ENCODE data around the gene AGXT. TPM values are rescaled to one million over a fixed set of nuclear protein-coding genes. Genes with fewer than 3 reads are reported as not detected.

The AGXT gene
- total and polyA plus RNA-seq, 4 donors = 0.05 to 0.61 (median 0.16) TPM; not detected in 1

- Histone ChIP-seq H3K27me3 (ENCODE audit: control insufficient read depth in 3 of 3, insufficient read depth in 3 of 3, low read length in 2 of 3) (no peaks in the 10 kb centered on the region), H3K9ac (ENCODE audit: insufficient read depth in 1 of 2, low read length in 2 of 2) (peak overlapping the region in 1 of 2 donors; percentile 88), H3K4me3 (no peak overlapping the region), H3K9me3 (ENCODE audit: control insufficient read depth in 4 of 4, insufficient read depth in 3 of 4, low read length in 3 of 4) (no peaks in the 10 kb centered on the region), H3K4me1 (ENCODE audit: control insufficient read depth in 5 of 5, insufficient read depth in 5 of 5, low read length in 5 of 5) (peaks cover 0 to 8% (median 0%) of the 10 kb centered on the region in 5 donors), H3K27ac (ENCODE audit: low read depth in 1 of 2, low read length in 1 of 2) (no peak overlapping the region), H3K36me3 (ENCODE audit: control insufficient read depth in 4 of 4, insufficient read depth in 4 of 4, low read length in 4 of 4) (no peaks in the 10 kb centered on the region)
- ATAC-seq (ENCODE audit: insufficient read depth, low FRiP score) (no peak), DNase-seq (no peak)
- 88 to 91% methylated on average over 7 of the region's 7 CpGs for WGBS, 2 donors
- no peak for TF ChIP-seq CTCF (IDR thresholded peaks at IDR 0.05; ENCODE audit: control extremely low read depth, extremely low read depth)
Observed at GRCh38 chr2:240927390-240927781, 58.8 kb downstream of the AGXT start.

GRCh38 chr2:240928476-240929363 lies 60.1 kb downstream of the AGXT start:
- 91 to 96% methylated on average over 24 of the region's 24 CpGs for WGBS, 2 donors
- DNase-seq = peak in 1 of 3 donors; percentile 10
- H3K27ac ChIP-seq (ENCODE audit: low read depth in 1 of 2, low read length in 1 of 2) = no peak overlapping the region
- H3K9ac ChIP-seq (ENCODE audit: insufficient read depth in 1 of 2, low read length in 2 of 2) = no peak overlapping the region
- H3K36me3 ChIP-seq (ENCODE audit: control insufficient read depth in 4 of 4, insufficient read depth in 4 of 4, low read length in 4 of 4) = no peaks in the 10 kb centered on the region
- no peaks in the 10 kb centered on the region for H3K27me3 ChIP-seq (ENCODE audit: control insufficient read depth in 3 of 3, insufficient read depth in 3 of 3, low read length in 2 of 3)
- H3K4me3 ChIP-seq = no peak overlapping the region
- H3K9me3 ChIP-seq (ENCODE audit: control insufficient read depth in 4 of 4, insufficient read depth in 3 of 4, low read length in 3 of 4) = no peaks in the 10 kb centered on the region
- no peak for TF ChIP-seq CTCF (IDR thresholded peaks at IDR 0.05; ENCODE audit: control extremely low read depth, extremely low read depth)
- ATAC-seq (ENCODE audit: insufficient read depth, low FRiP score) = no peak
- H3K4me1 ChIP-seq (ENCODE audit: control insufficient read depth in 5 of 5, insufficient read depth in 5 of 5, low read length in 5 of 5) = peaks cover 0 to 9% (median 0%) of the 10 kb centered on the region in 5 donors

GRCh38 chr2:240929364-240930095 lies 60.9 kb downstream of the AGXT start:
- H3K4me1 ChIP-seq (ENCODE audit: control insufficient read depth in 5 of 5, insufficient read depth in 5 of 5, low read length in 5 of 5) = peaks cover 0 to 9% (median 0%) of the 10 kb centered on the region in 5 donors
- 80 to 87% methylated on average over 10 of the region's 10 CpGs for WGBS, 2 donors
- H3K4me3 ChIP-seq = no peak overlapping the region
- H3K9ac ChIP-seq (ENCODE audit: insufficient read depth in 1 of 2, low read length in 2 of 2) = no peak overlapping the region
- no peak overlapping the region for H3K27ac ChIP-seq (ENCODE audit: low read depth in 1 of 2, low read length in 1 of 2)
- H3K9me3 ChIP-seq (ENCODE audit: control insufficient read depth in 4 of 4, insufficient read depth in 3 of 4, low read length in 3 of 4) = no peaks in the 10 kb centered on the region
- H3K27me3 ChIP-seq (ENCODE audit: control insufficient read depth in 3 of 3, insufficient read depth in 3 of 3, low read length in 2 of 3) = no peaks in the 10 kb centered on the region
- no peaks in the 10 kb centered on the region for H3K36me3 ChIP-seq (ENCODE audit: control insufficient read depth in 4 of 4, insufficient read depth in 4 of 4, low read length in 4 of 4)
- ATAC-seq (ENCODE audit: insufficient read depth, low FRiP score) (no peak), DNase-seq (peak in 1 of 3 donors; percentile 6)
- no peak for TF ChIP-seq CTCF (IDR thresholded peaks at IDR 0.05; ENCODE audit: control extremely low read depth, extremely low read depth)

Other genes starting within 250 kb of the AGXT start
- 1 to 10 TPM; 2.3 to 4.4 TPM for gene GPR35, start 243.3 kb upstream of the AGXT start, total RNA-seq
- gene GPR35, start 243.3 kb upstream of the AGXT start, polyA plus RNA-seq = 10 to 100 TPM in 1 of 2 donors, 1 to 10 TPM in 1; 3.9 to 10.3 TPM
- under 1 TPM in 1 of 2 donors, not detected in 1; 0.15 TPM for gene AQP12B, start 185.9 kb upstream of the AGXT start, total RNA-seq
- gene AQP12B, start 185.9 kb upstream of the AGXT start, polyA plus RNA-seq = not detected
- gene AQP12A, start 177.0 kb upstream of the AGXT start, total RNA-seq = not detected
- gene AQP12A, start 177.0 kb upstream of the AGXT start, polyA plus RNA-seq = not detected
- 1 to 10 TPM in 1 of 2 donors, under 1 TPM in 1; 0.71 to 2.3 TPM for gene KIF1A, start 48.6 kb upstream of the AGXT start, total RNA-seq
- gene KIF1A, start 48.6 kb upstream of the AGXT start, polyA plus RNA-seq = under 1 TPM; 0.14 to 0.22 TPM
- gene MAB21L4, start 27.3 kb downstream of the AGXT start, total RNA-seq = 10 to 100 TPM in 1 of 2 donors, 1 to 10 TPM in 1; 2.9 to 21.1 TPM
- gene MAB21L4, start 27.3 kb downstream of the AGXT start, polyA plus RNA-seq = 1 to 10 TPM; 4.9 to 8.7 TPM
- 10 to 100 TPM in 1 of 2 donors, 1 to 10 TPM in 1; 5.6 to 17.4 TPM for gene CROCC2, start 37.5 kb downstream of the AGXT start, total RNA-seq
- gene CROCC2, start 37.5 kb downstream of the AGXT start, polyA plus RNA-seq = 1 to 10 TPM; 1.3 to 3.1 TPM
- 10 to 100 TPM; 57.1 to 74.6 TPM for gene SNED1, start 129.8 kb downstream of the AGXT start, total RNA-seq
- 10 to 100 TPM in 1 of 2 donors, 1 to 10 TPM in 1; 5.9 to 12.3 TPM for gene SNED1, start 129.8 kb downstream of the AGXT start, polyA plus RNA-seq
- 10 to 100 TPM; 24.7 to 50.1 TPM for gene MTERF4, start 233.5 kb downstream of the AGXT start, total RNA-seq
- gene MTERF4, start 233.5 kb downstream of the AGXT start, polyA plus RNA-seq = 10 to 100 TPM; 23.5 to 30.3 TPM

Measured in lung (tissue), 12 donors.